ENCODE data around the gene RBM34.

DNA sequence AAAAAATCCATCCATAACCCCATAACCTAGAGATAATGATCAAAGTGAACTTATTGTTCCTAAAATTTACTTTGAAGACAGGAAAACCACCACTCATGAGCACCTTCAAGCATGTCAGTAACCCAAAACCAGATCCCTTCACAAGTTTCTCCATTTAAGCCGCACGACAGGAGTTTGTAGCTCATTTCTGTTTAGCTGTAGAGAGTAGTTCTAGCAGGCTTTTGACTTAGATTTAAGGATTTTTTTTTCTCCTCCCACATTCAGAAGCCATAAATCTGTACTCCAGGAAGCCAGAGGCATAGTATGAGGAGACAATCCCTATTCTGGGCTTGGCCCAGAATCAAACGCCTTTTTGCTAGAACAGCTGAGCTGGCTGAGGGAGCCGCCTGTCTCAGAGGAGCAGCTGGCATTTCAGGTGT lies 58.0 kb downstream of the RBM34 start:
- TF ChIP-seq, protein P1, sequence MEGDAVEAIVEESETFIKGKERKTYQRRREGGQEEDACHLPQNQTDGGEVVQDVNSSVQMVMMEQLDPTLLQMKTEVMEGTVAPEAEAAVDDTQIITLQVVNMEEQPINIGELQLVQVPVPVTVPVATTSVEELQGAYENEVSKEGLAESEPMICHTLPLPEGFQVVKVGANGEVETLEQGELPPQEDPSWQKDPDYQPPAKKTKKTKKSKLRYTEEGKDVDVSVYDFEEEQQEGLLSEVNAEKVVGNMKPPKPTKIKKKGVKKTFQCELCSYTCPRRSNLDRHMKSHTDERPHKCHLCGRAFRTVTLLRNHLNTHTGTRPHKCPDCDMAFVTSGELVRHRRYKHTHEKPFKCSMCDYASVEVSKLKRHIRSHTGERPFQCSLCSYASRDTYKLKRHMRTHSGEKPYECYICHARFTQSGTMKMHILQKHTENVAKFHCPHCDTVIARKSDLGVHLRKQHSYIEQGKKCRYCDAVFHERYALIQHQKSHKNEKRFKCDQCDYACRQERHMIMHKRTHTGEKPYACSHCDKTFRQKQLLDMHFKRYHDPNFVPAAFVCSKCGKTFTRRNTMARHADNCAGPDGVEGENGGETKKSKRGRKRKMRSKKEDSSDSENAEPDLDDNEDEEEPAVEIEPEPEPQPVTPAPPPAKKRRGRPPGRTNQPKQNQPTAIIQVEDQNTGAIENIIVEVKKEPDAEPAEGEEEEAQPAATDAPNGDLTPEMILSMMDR (IDR thresholded peaks at IDR 0.05; ENCODE audit: insufficient read depth, low read length): no peak
- no peak for TF ChIP-seq POLR2AphosphoS5 (IDR thresholded peaks at IDR 0.05; ENCODE audit: low read depth)
- TF ChIP-seq GABPA (IDR thresholded peaks at IDR 0.05; ENCODE audit: low read depth): no peak
- TF ChIP-seq REST (IDR thresholded peaks at IDR 0.05; ENCODE audit: insufficient replicate concordance, low read depth): no peak
